CD14-positive monocyte (primary cell): ENCODE results near the gene TOMM40. TPM values are rescaled to one million over a fixed set of nuclear protein-coding genes. Genes with fewer than 3 reads are reported as not detected.

Experiments used
- DNase-seq, 3 donors: peaks; one replicate each; pipeline ENCODE4 v3.0.0-alpha.2; 2011 to 2022
- H2AFZ ChIP-seq: 2 replicates; pipeline ENCODE4 v1.6.0; 2012; ENCODE audit warnings: mild to moderate bottlenecking, low read depth, low read length, inconsistent platforms; ENCODE audit not compliant: insufficient read depth, poor library complexity, severe bottlenecking
- H3K27ac ChIP-seq, 2 donors: 1 replicate in 1 of 2; 2 replicates in 1 of 2; pipeline ENCODE4 v1.5.1; 2012 to 2013; ENCODE audit warnings: low read length in 2 of 2, control low read depth in 1 of 2, inconsistent platforms in 1 of 2, low read depth in 1 of 2, mild to moderate bottlenecking in 1 of 2
- H3K27me3 ChIP-seq, 2 donors: one replicate each; pipeline versions ENCODE4 v1.6.0 to v1.6.1; 2011 to 2013; ENCODE audit warnings: low read length in 2 of 2; ENCODE audit not compliant: control insufficient read depth in 2 of 2, insufficient read depth in 2 of 2
- H3K36me3 ChIP-seq, 2 donors: replicated peaks in 1 of 2; 1 replicate in 1 of 2; 2 replicates in 1 of 2; pipeline versions ENCODE4 v1.5.1 to v1.6.1; 2012 to 2013; ENCODE audit warnings: low read length in 2 of 2, control low read depth in 1 of 2, inconsistent platforms in 1 of 2, mild to moderate bottlenecking in 1 of 2; ENCODE audit not compliant: insufficient read depth in 2 of 2, control insufficient read depth in 1 of 2
- H3K4me1 ChIP-seq, 2 donors: 1 replicate in 1 of 2; 2 replicates in 1 of 2; pipeline versions ENCODE4 v1.5.1 to v1.6.1; 2012 to 2013; ENCODE audit warnings: low read length in 2 of 2, control low read depth in 1 of 2, inconsistent platforms in 1 of 2, mild to moderate bottlenecking in 1 of 2, moderate library complexity in 1 of 2; ENCODE audit not compliant: insufficient read depth in 2 of 2, control insufficient read depth in 1 of 2
- H3K4me2 ChIP-seq: replicated peaks from 2 replicates; pipeline ENCODE3; 2012; ENCODE audit warnings: low read length, moderate library complexity, mild to moderate bottlenecking; ENCODE audit not compliant: poor library complexity, severe bottlenecking; ENCODE audit errors: extremely low read depth
- H3K4me3 ChIP-seq, 3 experiments: fragments of 200-600 bp in 1 of 3; sonication (generic) in 1 of 3; replicated peaks in 1 of 3; 1 replicate in 2 of 3; 2 replicates in 1 of 3; pipeline ENCODE4 v1.5.1; 2011 to 2013; ENCODE audit warnings: low read length in 3 of 3, mild to moderate bottlenecking in 3 of 3, control low read depth in 2 of 3, low read depth in 2 of 3, inconsistent platforms in 1 of 3, moderate library complexity in 1 of 3
- H3K79me2 ChIP-seq: 2 replicates; pipeline ENCODE4 v1.6.0; 2012; ENCODE audit warnings: mild to moderate bottlenecking, control low read depth, inconsistent platforms, low read length, moderate library complexity; ENCODE audit not compliant: insufficient read depth
- H3K9ac ChIP-seq: 2 replicates; pipeline ENCODE4 v1.6.0; 2017; ENCODE audit warnings: low read length, mild to moderate bottlenecking; ENCODE audit not compliant: insufficient read depth, poor library complexity, severe bottlenecking
- H3K9me3 ChIP-seq, 2 donors: replicated peaks in 1 of 2; 1 replicate in 1 of 2; 2 replicates in 1 of 2; pipeline versions ENCODE4 v1.5.1 to v1.6.1; 2012 to 2013; ENCODE audit warnings: low read length in 2 of 2, control low read depth in 1 of 2; ENCODE audit not compliant: control insufficient read depth in 1 of 2, insufficient read depth in 1 of 2
- H4K20me1 ChIP-seq: 2 replicates; pipeline ENCODE4 v1.6.0; 2012; ENCODE audit warnings: mild to moderate bottlenecking, low read length, control low read depth, moderate library complexity; ENCODE audit not compliant: insufficient read depth
- H3K27ac Mint-ChIP-seq, 7 donors: one replicate each; pipeline ENCODE4 v1.8.0; 2020; ENCODE audit warnings: mild to moderate bottlenecking in 7 of 7, mixed read lengths in 7 of 7, moderate library complexity in 6 of 7, inconsistent platforms in 2 of 7
- H3K27me3 Mint-ChIP-seq, 3 donors: one replicate each; pipeline ENCODE4 v1.8.0; 2021 to 2022; ENCODE audit warnings: low read depth in 3 of 3, mild to moderate bottlenecking in 3 of 3, mixed read lengths in 3 of 3, moderate library complexity in 3 of 3, inconsistent platforms in 1 of 3
- H3K36me3 Mint-ChIP-seq, 2 donors: one replicate each; pipeline ENCODE4 v1.8.0; 2020; ENCODE audit warnings: mixed read lengths in 2 of 2, inconsistent platforms in 1 of 2, mild to moderate bottlenecking in 1 of 2
- H3K4me1 Mint-ChIP-seq: one replicate; pipeline ENCODE4 v1.8.0; 2020; ENCODE audit warnings: mild to moderate bottlenecking, mixed read lengths
- H3K4me3 Mint-ChIP-seq, 2 donors: one replicate each; pipeline ENCODE4 v1.8.0; 2020; ENCODE audit warnings: mild to moderate bottlenecking in 2 of 2, mixed read lengths in 2 of 2, moderate library complexity in 1 of 2
- H3K9me3 Mint-ChIP-seq, 7 donors: one replicate each; pipeline ENCODE4 v1.8.0; 2020 to 2022; ENCODE audit warnings: mixed read lengths in 7 of 7, mild to moderate bottlenecking in 6 of 7, moderate library complexity in 6 of 7, inconsistent platforms in 2 of 7
- CTCF ChIP-seq: fragments of 200-600 bp; IDR thresholded peaks from one replicate; pipeline ENCODE4 v1.8.0; 2022; ENCODE audit warnings: antibody characterized with exemption, mild to moderate bottlenecking
- WGBS: methylation state at CpG from one replicate; pipeline ENCODE4 v1.1.5; 2013; ENCODE audit warnings: missing lambda C conversion rate; ENCODE audit not compliant: insufficient coverage; 5-methylcytosine and 5-hydroxymethylcytosine counted together
- intact Hi-C, 2 donors: fragments of 100-400 bp; cut with micrococcal nuclease; formaldehyde crosslinking; loops; one replicate each; pipeline versions ENCODE4 v1.15.0 to v1.15.1; 2023
- polyA plus RNA-seq, 3 donors: library from polyadenylated mRNA; depleted of rRNA in 1 of 3; unstranded in 2 of 3; stranded (reverse) in 1 of 3; fragments of 300-500 nt in 2 of 3; fragments of >200 nt in 1 of 3; fragmentation: Illumina TruSeq in 2 of 3; gene quantifications; 1 replicate in 2 of 3; 2 replicates in 1 of 3; pipeline ENCODE4 v1.2.3, GENCODE V29; 2012 to 2021

TOMM40 gene
- polyA plus RNA-seq, 3 donors: 15.0 to 25.4 (median 16.4) TPM

DNA sequence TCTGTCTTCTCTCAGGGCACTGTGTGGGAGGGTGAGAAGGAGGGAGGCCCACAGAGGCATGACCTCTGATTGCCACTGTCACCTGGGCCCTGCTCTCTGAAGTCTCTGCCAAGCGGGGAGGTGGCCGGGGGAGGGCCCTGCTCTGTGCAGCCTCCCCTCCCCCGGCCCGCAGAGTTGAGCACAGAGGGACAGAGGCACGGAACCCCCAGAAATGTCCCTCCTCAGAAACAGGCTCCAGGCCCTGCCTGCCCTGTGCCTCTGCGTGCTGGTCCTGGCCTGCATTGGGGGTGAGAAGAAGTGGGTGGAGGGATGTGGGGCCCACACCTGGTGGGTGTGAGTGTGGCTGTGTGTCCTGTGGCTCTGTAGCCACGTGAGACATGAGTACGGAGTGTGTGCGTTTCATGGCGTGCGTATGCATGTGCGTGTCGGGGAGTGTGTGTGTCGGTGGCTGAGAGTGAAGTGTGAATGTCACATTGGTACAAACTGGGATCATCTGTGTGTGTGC is 51.1 kb downstream of the TOMM40 start, which contains the start of gene APOC4:
Gene APOC4, plus strand, starts transcription at position 171 of the 505 bp plus-strand sequence. Its CDS starts 41 bp downstream, at position 212.
- peaks cover 3 to 7% (median 5%) of the 10 kb centered on the region in 3 donors for H3K27me3 Mint-ChIP-seq
- Histone ChIP-seq H3K27ac (no peak within 1 kb of the TSS), H3K27me3 (no peaks in the 10 kb centered on the region), H3K9me3 (no peaks in the 10 kb centered on the region), H3K9ac (no peak within 1 kb of the TSS), H3K4me1 (peaks cover 9 to 15% of the 10 kb centered on the region in 2 donors), H3K4me2 (no peak within 1 kb of the TSS), H4K20me1 (no peaks in the 10 kb centered on the region), H2AFZ (no peak within 1 kb of the TSS), H3K36me3 (no peaks in the 10 kb centered on the region), H3K79me2 (no peaks in the 10 kb centered on the region), H3K4me3 (no peak within 1 kb of the TSS)
- H3K36me3 Mint-ChIP-seq: peaks cover 0 to 2% of the 10 kb centered on the region in 2 donors
- H3K9me3 Mint-ChIP-seq: no peaks in the 10 kb centered on the region
- intact Hi-C loops: no loop called here
- WGBS: 94% methylated on average over 9 of the region's 14 CpGs
- no peak for DNase-seq
- no peak for TF ChIP-seq CTCF
- H3K4me3 Mint-ChIP-seq: no peak within 1 kb of the TSS
- H3K27ac Mint-ChIP-seq: peak within 1 kb of the TSS in 1 of 7 donors; percentile 4
- peaks cover 19% of the 10 kb centered on the region for H3K4me1 Mint-ChIP-seq

DNA sequence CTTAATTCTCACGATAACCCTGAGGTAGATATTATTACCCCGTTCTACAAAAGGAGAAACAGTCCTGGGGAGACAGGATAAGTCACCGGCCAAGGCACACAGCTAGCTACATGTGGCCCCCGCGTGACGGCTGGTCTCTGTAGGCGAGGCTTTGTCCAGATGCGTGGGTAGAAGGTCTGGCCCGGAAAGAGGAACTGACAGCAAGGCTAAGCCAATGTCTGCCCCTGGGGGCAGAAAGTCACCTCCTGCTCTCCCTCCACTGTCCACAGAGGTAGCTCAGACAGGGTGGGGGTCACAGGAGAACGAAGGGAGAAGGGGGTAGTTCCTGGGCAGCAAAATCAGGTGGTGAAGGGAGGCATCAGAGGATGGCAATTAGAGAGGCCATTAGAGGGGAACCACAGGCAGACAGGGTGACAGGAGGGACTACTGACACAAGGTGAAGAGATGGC is 52.8 kb downstream of the TOMM40 start:
- peak overlapping the region; percentile 72 for H2AFZ ChIP-seq
- H3K4me2 ChIP-seq: no peak overlapping the region
- Mint-ChIP-seq H3K27ac (peak overlapping the region in 6 of 7 donors; percentile 58 to 91 (median 81)), H3K27me3 (peaks cover 3 to 4% (median 3%) of the 10 kb centered on the region in 3 donors), H3K9me3 (no peaks in the 10 kb centered on the region), H3K36me3 (peaks cover 3 to 7% of the 10 kb centered on the region in 2 donors), H3K4me1 (peaks cover 20% of the 10 kb centered on the region), H3K4me3 (peak overlapping the region in 1 of 2 donors; percentile 57)
- H3K27ac ChIP-seq: no peak overlapping the region
- H3K79me2 ChIP-seq: no peaks in the 10 kb centered on the region
- no peak overlapping the region for H3K4me3 ChIP-seq
- H3K4me1 ChIP-seq: peaks cover 9 to 15% of the 10 kb centered on the region in 2 donors
- no peak overlapping the region for H3K9ac ChIP-seq
- no peaks in the 10 kb centered on the region for H3K27me3 ChIP-seq
- TF ChIP-seq CTCF: peak; percentile 13
- no peaks in the 10 kb centered on the region for H3K36me3 ChIP-seq
- H4K20me1 ChIP-seq: no peaks in the 10 kb centered on the region
- DNase-seq: peak; percentile 57 to 82 (median 65)
- 0% methylated on average over 5 of the region's 10 CpGs for WGBS
- intact Hi-C loops: no loop called here
- H3K9me3 ChIP-seq: no peaks in the 10 kb centered on the region
